ENCODE results near the gene PSMC2. TPM values are rescaled to one million over a fixed set of nuclear protein-coding genes. Genes with fewer than 3 reads are reported as not detected.
A peak's percentile ranks its signal among the peaks of the same experiment; 100 is the strongest.

PSMC2 gene
- 182 and 186 TPM in 2 replicates for total RNA-seq

GRCh38 chr7:103347507-103348267 is at the start of gene PSMC2:
Gene PSMC2, plus strand, starts transcription at chr7:103347643. Its CDS starts 69 bp downstream, at chr7:103347712.
- TF ChIP-seq CTCF (IDR thresholded peaks at IDR 0.05; ENCODE audit: insufficient read depth, low read length, severe bottlenecking) = no peak
- H3K27me3 ChIP-seq (ENCODE audit: control insufficient read depth, insufficient read depth, low read length) = no peaks in the 10 kb centered on the region
- no peaks in the 10 kb centered on the region for H3K36me3 ChIP-seq (ENCODE audit: control insufficient read depth, insufficient read depth, low read length)
- H3K4me3 ChIP-seq (ENCODE audit: low read depth, low read length) = peak within 1 kb of the TSS; percentile 53
- FAIRE-seq (no peak), DNase-seq (ENCODE audit: low read depth) (peak; percentile 80)

GRCh38 chr7:103297837-103298179 is 49.6 kb upstream of the PSMC2 start:
- no peak for DNase-seq (ENCODE audit: low read depth)
- H3K4me3 ChIP-seq (ENCODE audit: low read depth, low read length) = peak overlapping the region; percentile 97
- TF ChIP-seq CTCF (IDR thresholded peaks at IDR 0.05; ENCODE audit: insufficient read depth, low read length, severe bottlenecking) = no peak
- no peak for FAIRE-seq
- H3K27me3 ChIP-seq (ENCODE audit: control insufficient read depth, insufficient read depth, low read length) = no peaks in the 10 kb centered on the region
- H3K36me3 ChIP-seq (ENCODE audit: control insufficient read depth, insufficient read depth, low read length) = peaks cover 3% of the 10 kb centered on the region

GRCh38 chr7:103299660-103300059 is 47.8 kb upstream of the PSMC2 start:
- no peaks in the 10 kb centered on the region for H3K27me3 ChIP-seq (ENCODE audit: control insufficient read depth, insufficient read depth, low read length)
- TF ChIP-seq CTCF (IDR thresholded peaks at IDR 0.05; ENCODE audit: insufficient read depth, low read length, severe bottlenecking) = no peak
- DNase-seq (ENCODE audit: low read depth) (no peak), FAIRE-seq (no peak)
- no peak overlapping the region for H3K4me3 ChIP-seq (ENCODE audit: low read depth, low read length)
- peaks cover 3% of the 10 kb centered on the region for H3K36me3 ChIP-seq (ENCODE audit: control insufficient read depth, insufficient read depth, low read length)

GRCh38 chr7:103301441-103301840 is 46.0 kb upstream of the PSMC2 start:
- no peak for DNase-seq (ENCODE audit: low read depth)
- Histone ChIP-seq H3K36me3 (ENCODE audit: control insufficient read depth, insufficient read depth, low read length) (peaks cover 3% of the 10 kb centered on the region), H3K4me3 (ENCODE audit: low read depth, low read length) (no peak overlapping the region), H3K27me3 (ENCODE audit: control insufficient read depth, insufficient read depth, low read length) (no peaks in the 10 kb centered on the region)
- no peak for TF ChIP-seq CTCF (IDR thresholded peaks at IDR 0.05; ENCODE audit: insufficient read depth, low read length, severe bottlenecking)
- no peak for FAIRE-seq

GRCh38 chr7:103307503-103308231 is 39.8 kb upstream of the PSMC2 start:
- no peak for TF ChIP-seq CTCF (IDR thresholded peaks at IDR 0.05; ENCODE audit: insufficient read depth, low read length, severe bottlenecking)
- no peak overlapping the region for H3K4me3 ChIP-seq (ENCODE audit: low read depth, low read length)
- no peak for FAIRE-seq
- peak; percentile 18 for DNase-seq (ENCODE audit: low read depth)
- H3K27me3 ChIP-seq (ENCODE audit: control insufficient read depth, insufficient read depth, low read length) = no peaks in the 10 kb centered on the region
- H3K36me3 ChIP-seq (ENCODE audit: control insufficient read depth, insufficient read depth, low read length) = peaks cover 8% of the 10 kb centered on the region

Measured in bronchial epithelial cell (primary cell).